Lower lobe of right lung (tissue), 2 donors: ENCODE measurements around the gene PRR23B. TPM values are rescaled to one million over a fixed set of nuclear protein-coding genes. Genes with fewer than 3 reads are reported as not detected.

Source experiments
- ATAC-seq, 2 donors: fragments of 200-7000 bp; cut with Tn5 transposase; one replicate each; pipeline ENCODE4 v1.9.1; 2020 to 2022; ENCODE audit warnings: mild to moderate bottlenecking in 2 of 2, moderate library complexity in 2 of 2
- DNase-seq: peaks from one replicate; pipeline ENCODE4 v3.0.0-alpha.2; 2020
- H3K27ac ChIP-seq: fragments of 200-600 bp; one replicate; pipeline ENCODE4 v1.8.0; 2022
- H3K27me3 ChIP-seq: fragments of 200-600 bp; one replicate; pipeline ENCODE4 v1.8.0; 2022; ENCODE audit warnings: low read depth
- H3K36me3 ChIP-seq: fragments of 200-600 bp; one replicate; pipeline ENCODE4 v1.8.0; 2022; ENCODE audit warnings: mild to moderate bottlenecking
- H3K4me1 ChIP-seq: fragments of 200-600 bp; one replicate; pipeline ENCODE4 v1.8.0; 2022
- H3K4me3 ChIP-seq: fragments of 200-600 bp; one replicate; pipeline ENCODE4 v1.8.0; 2022; ENCODE audit warnings: mild to moderate bottlenecking
- H3K9me3 ChIP-seq: fragments of 200-600 bp; one replicate; pipeline ENCODE4 v1.8.0; 2022
- intact Hi-C: fragments of 100-400 bp; cut with DNase I; formaldehyde crosslinking; loops from one replicate; pipeline ENCODE4 v1.11.0; 2022
- long read RNA-seq: library from polyadenylated mRNA; unstranded; transcript quantifications from one replicate; pipeline ENCODE4 v2.0.0, GENCODE V29; 2021
- total RNA-seq: library from RNA; stranded (reverse); fragmentation: NEBNext Ultra II Directional; extraction: Animal tissue kit (Norgen Biotek cat#: 25700); gene quantifications from one replicate; pipeline ENCODE4 v1.2.1, GENCODE V29; 2021
- TF ChIP-seq, protein P1 (sequence below): fragments of 200-600 bp; IDR thresholded peaks from one replicate; pipeline ENCODE4 v1.8.0; 2022; ENCODE audit warnings: antibody characterized with exemption, mild to moderate bottlenecking
- donor health status: DM: no; HTN: yes; CAD: no; lungs with severe emphysema.

PRR23B gene
- not detected for total RNA-seq
- long read RNA-seq = 0 reads

DNA sequence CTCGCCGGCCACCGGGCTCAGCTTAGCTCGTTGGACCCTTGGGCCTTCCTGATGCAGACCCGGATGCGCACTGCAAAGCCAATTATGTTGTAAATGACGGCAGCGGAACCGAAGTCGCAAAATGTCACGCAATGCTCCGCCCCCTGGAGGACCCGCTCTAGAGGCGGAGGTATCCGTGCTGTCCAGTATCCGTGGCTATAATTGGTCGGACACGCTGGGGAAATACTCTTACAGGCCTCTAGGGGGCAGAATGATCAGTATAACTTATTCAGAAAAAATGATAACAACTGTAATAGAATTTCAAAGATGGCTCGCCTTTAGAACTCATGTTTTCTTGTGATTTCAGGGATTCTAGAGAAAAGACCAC is at the start of gene PRR23B:
Gene PRR23B (minus strand): TSS at position 59 of the 367 bp plus-strand sequence. CDS start 265 bp downstream, outside the sequence.
- ATAC-seq (no peak), DNase-seq (no peak)
- no peaks in the 10 kb centered on the region for H3K9me3 ChIP-seq
- intact Hi-C loops = no loop called here
- no peaks in the 10 kb centered on the region for H3K36me3 ChIP-seq
- H3K27me3 ChIP-seq = peaks cover 4% of the 10 kb centered on the region
- TF ChIP-seq, protein P1, sequence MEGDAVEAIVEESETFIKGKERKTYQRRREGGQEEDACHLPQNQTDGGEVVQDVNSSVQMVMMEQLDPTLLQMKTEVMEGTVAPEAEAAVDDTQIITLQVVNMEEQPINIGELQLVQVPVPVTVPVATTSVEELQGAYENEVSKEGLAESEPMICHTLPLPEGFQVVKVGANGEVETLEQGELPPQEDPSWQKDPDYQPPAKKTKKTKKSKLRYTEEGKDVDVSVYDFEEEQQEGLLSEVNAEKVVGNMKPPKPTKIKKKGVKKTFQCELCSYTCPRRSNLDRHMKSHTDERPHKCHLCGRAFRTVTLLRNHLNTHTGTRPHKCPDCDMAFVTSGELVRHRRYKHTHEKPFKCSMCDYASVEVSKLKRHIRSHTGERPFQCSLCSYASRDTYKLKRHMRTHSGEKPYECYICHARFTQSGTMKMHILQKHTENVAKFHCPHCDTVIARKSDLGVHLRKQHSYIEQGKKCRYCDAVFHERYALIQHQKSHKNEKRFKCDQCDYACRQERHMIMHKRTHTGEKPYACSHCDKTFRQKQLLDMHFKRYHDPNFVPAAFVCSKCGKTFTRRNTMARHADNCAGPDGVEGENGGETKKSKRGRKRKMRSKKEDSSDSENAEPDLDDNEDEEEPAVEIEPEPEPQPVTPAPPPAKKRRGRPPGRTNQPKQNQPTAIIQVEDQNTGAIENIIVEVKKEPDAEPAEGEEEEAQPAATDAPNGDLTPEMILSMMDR = peak; percentile 24
- H3K4me1 ChIP-seq = no peaks in the 10 kb centered on the region
- H3K4me3 ChIP-seq = no peak within 1 kb of the TSS
- no peak within 1 kb of the TSS for H3K27ac ChIP-seq

DNA sequence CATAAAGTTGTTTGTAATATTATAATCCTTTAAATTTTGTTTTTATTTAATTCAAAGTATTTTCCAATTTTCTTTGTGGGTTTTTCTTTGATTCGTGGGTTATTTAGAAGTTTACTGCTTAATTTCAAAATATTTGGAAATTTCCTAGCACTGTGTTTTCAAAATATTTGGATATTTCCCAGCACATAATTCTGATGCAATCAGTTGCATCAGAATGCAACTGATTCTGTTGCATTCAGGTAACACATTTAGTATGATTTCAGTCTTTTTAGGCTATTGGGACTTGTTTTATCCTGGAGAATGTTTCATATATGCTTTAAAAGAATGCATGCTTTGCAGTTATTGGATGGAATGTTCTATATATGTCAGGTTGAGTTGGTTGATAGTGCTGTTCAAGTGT is 42.2 kb upstream of the PRR23B start:
- no peaks in the 10 kb centered on the region for H3K36me3 ChIP-seq
- TF ChIP-seq, protein P1 = no peak
- no peaks in the 10 kb centered on the region for H3K9me3 ChIP-seq
- H3K4me3 ChIP-seq = no peak overlapping the region
- intact Hi-C loops = no loop called here
- no peaks in the 10 kb centered on the region for H3K27me3 ChIP-seq
- ATAC-seq = no peak
- no peak overlapping the region for H3K27ac ChIP-seq
- DNase-seq = no peak
- H3K4me1 ChIP-seq = no peaks in the 10 kb centered on the region

DNA sequence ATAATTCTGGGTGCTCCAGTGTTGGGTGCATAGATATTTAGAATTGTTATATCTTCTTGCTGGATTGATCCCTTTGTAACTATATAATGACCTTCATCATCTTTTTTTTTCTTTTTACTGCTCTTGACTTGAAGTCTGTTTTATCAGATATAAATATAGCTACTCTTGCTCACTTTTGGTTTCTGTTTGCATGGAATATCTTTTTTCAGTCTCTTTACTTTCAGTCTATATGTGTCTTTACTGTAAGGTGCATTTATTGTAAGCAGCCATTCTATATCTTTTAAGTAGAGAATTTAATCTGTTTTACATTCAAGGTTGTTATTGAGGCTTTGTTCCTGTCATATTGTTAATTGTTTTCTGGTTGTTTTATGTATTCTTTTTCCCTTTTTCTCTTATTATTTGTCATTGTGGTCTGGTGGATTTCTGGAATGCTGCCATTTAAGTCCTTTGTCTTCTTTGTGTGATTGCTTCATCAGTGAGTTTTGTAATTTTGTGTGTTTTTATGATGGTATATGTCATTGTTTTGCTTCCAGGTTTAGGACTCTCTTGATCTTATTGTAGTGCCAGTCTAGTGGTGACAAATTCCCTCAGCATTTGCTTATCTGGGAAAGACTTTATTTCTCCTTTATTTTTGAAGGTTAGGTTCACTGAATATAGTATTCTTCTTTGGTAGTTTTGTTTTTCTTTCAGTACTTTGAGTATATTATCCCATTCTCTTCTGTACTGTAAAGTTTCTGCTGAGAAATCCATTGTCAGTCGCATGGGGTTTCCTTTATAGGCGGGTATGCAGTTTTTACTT is 32.3 kb upstream of the PRR23B start:
- H3K27me3 ChIP-seq = no peaks in the 10 kb centered on the region
- H3K9me3 ChIP-seq = peaks cover 14% of the 10 kb centered on the region
- H3K4me1 ChIP-seq = no peaks in the 10 kb centered on the region
- no peak overlapping the region for H3K27ac ChIP-seq
- ATAC-seq (no peak), DNase-seq (no peak)
- TF ChIP-seq, protein P1 = no peak
- no peaks in the 10 kb centered on the region for H3K36me3 ChIP-seq
- no peak overlapping the region for H3K4me3 ChIP-seq
- intact Hi-C loops = no loop called here

DNA sequence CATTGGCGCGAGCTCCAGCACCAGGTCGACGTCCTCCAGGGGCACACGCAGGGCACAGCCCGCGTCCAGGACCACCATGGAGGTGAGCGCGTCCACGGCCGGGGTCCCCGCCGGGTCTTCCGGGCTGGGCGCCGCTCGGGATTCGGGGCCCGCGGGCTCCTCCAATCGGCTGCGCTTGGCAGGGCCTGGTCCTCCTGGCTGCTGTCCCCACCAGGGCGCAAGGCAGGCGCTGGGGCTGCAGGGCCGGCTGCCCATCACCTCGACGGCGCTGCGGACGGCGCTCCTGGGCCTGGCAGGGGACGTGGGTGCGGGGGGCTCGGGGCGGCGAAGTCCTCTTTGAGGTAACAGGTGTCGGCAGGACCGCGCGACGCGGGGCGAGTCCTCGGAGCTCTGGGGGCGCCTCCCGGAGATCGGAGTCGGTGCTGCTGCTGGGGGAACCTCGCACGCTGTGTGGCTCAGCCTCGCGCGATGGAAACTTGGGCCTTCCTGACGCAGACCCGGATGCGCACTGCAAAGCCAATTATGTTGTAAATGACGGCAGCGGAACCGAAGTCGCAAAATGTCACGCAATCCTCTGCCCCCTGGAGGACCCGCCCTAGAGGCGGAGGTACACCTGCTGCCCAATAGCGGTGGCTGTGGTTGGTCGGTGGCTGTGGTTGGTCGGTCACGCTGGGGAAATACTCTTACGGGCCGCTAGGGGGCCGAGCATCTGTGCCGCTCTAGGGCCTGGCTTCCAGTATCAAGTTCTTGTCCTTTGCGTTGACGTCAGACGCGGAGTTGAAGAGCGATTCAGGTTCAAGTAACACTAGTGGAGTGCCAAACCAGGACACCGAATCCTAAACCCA is 23.9 kb upstream of the PRR23B start, which contains the start of gene PRR23C:
Gene PRR23C (minus strand): TSS at position 527 of the 845 bp plus-strand sequence. CDS start 272 bp downstream, at position 255.
- no peaks in the 10 kb centered on the region for H3K9me3 ChIP-seq
- TF ChIP-seq, protein P1 = no peak
- no peak within 1 kb of the TSS for H3K27ac ChIP-seq
- ATAC-seq (no peak), DNase-seq (no peak)
- no peaks in the 10 kb centered on the region for H3K36me3 ChIP-seq
- no peak within 1 kb of the TSS for H3K4me3 ChIP-seq
- intact Hi-C loops = no loop called here
- H3K27me3 ChIP-seq = peaks cover 10% of the 10 kb centered on the region
- no peaks in the 10 kb centered on the region for H3K4me1 ChIP-seq

DNA sequence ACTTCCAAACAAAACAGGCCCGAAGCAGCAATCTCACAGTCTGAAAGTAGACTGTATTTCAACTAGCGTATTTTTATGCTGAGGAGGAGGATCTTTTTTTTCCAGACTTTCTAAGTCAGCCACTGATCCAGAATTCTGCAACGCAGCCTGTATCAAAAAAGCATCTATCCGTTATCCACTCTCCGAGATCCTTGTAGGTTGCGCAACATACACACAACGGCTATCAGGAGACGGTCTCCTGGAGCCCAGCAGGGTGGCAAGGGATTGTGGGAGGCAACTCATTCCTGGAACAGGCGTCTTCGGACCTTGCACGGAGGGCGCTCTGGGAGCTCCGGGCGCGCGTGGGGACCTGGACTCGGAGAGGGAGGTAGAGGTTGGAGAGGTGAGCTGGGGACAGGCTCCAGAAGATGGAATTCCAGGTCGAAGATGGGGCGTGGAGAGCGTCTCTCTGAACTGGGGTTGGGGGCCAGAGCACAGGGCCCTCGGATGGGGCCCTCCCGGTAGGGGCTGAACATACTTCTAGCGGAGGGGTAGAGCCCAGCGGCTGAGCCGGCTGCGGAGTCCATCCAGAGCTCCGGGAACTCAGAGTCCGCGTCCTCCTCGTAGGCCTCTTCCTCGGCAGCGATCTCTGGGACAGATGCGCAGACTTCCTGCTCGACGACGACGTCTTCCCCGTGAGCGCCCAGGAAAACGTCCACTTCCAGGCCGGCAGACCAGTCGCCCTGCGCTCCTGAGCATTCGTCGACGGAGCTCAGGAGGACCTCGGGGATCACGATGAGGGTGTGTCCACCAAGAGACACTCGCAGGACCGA is 23.0 kb upstream of the PRR23B start:
- DNase-seq (no peak), ATAC-seq (peak in 1 of 2 donors; percentile 19)
- TF ChIP-seq, protein P1 = no peak

More for the DNA sequence above, 23.0 kb upstream of the PRR23B start:
- Histone ChIP-seq H3K9me3 (no peaks in the 10 kb centered on the region), H3K27ac (no peak overlapping the region), H3K4me1 (no peaks in the 10 kb centered on the region), H3K27me3 (peaks cover 10% of the 10 kb centered on the region), H3K36me3 (no peaks in the 10 kb centered on the region), H3K4me3 (no peak overlapping the region)
- intact Hi-C loops = no loop called here
